Activated T-cell treated with anti-CD3 and anti-CD28 coated beads for 4 hours (primary cell): ENCODE results near the gene MARCOL.

ENCODE experiments used
- DNase-seq: peaks from one replicate; pipeline ENCODE4 v3.0.0-alpha.2; 2020

MARCOL gene

GRCh38 chr5:148238418-148238794 lies at the start of gene MARCOL:
TSS of gene MARCOL (plus strand) at chr5:148238525. CDS start at chr5:148238598, 73 bp downstream.
- no peak for DNase-seq

- DNase-seq: no peak
These were observed 47.3 kb upstream of the MARCOL start for GRCh38 chr5:148191010-148191409.

- DNase-seq: no peak
These were observed 45.1 kb upstream of the MARCOL start for GRCh38 chr5:148193202-148193601.

GRCh38 chr5:148201151-148201550 lies 37.2 kb upstream of the MARCOL start:
- DNase-seq: no peak

GRCh38 chr5:148202531-148203203 lies 35.7 kb upstream of the MARCOL start, which contains the start of gene SPINK6:
TSS of gene SPINK6 (plus strand) at chr5:148203042. CDS start at chr5:148203097, 55 bp downstream.
- DNase-seq: no peak

GRCh38 chr5:148205044-148205806 lies 33.1 kb upstream of the MARCOL start:
- no peak for DNase-seq

- no peak for DNase-seq
These were observed 32.5 kb upstream of the MARCOL start for GRCh38 chr5:148205865-148206264.

GRCh38 chr5:148206620-148207019 lies 31.7 kb upstream of the MARCOL start:
- DNase-seq: no peak

- no peak for DNase-seq
These were observed 30.1 kb upstream of the MARCOL start for GRCh38 chr5:148208226-148208625.

GRCh38 chr5:148209151-148209770 lies 29.1 kb upstream of the MARCOL start:
- no peak for DNase-seq

- no peak for DNase-seq
These were observed 23.6 kb upstream of the MARCOL start for GRCh38 chr5:148214665-148215185.

- no peak for DNase-seq
These were observed 16.8 kb upstream of the MARCOL start for GRCh38 chr5:148221508-148221907.

- no peak for DNase-seq
These were observed 14.1 kb upstream of the MARCOL start for GRCh38 chr5:148224117-148224742.

GRCh38 chr5:148228392-148228984 lies 9.8 kb upstream of the MARCOL start:
- DNase-seq: no peak

GRCh38 chr5:148229840-148230239 lies 8.5 kb upstream of the MARCOL start:
- no peak for DNase-seq

GRCh38 chr5:148230240-148230639 lies 8.1 kb upstream of the MARCOL start:
- DNase-seq: no peak

GRCh38 chr5:148237785-148238417 lies 424 bp upstream of the MARCOL start:
- no peak for DNase-seq

- DNase-seq: no peak
These were observed 10.6 kb downstream of the MARCOL start for GRCh38 chr5:148248894-148249293.

- no peak for DNase-seq
These were observed 17.1 kb downstream of the MARCOL start for GRCh38 chr5:148255456-148255855.

GRCh38 chr5:148259288-148259687 lies 21.0 kb downstream of the MARCOL start:
- DNase-seq: no peak

GRCh38 chr5:148261221-148261620 lies 22.9 kb downstream of the MARCOL start:
- DNase-seq: no peak

GRCh38 chr5:148267962-148268361 lies 29.6 kb downstream of the MARCOL start:
- no peak for DNase-seq
